HepG2 (cell line): ENCODE data around the gene PAFAH1B2. TPM values are rescaled to one million over a fixed set of nuclear protein-coding genes. Genes with fewer than 3 reads are reported as not detected.

Source experiments
- ATAC-seq: fragments of 200-7000 bp; cut with Tn5 transposase; 3 replicates; pipeline ENCODE4 v1.9.1; 2020; ENCODE audit warnings: mild to moderate bottlenecking, moderate library complexity
- BruUV-seq: library from RNA; stranded (reverse); fragments of 400-500 nt; replicated peaks from 2 replicates; lab custom pipeline; 2021; lab: Mats Ljungman, UMichigan
- CTCF ChIA-PET: fragments of 300-600 bp; formaldehyde crosslinking; extraction: SDS; loops from one replicate; lab custom pipeline; 2021; ENCODE audit warnings: low total read pairs, inconsistent platforms, low intra/inter-chr PET ratio; lab: Yijun Ruan, JAX
- POLR2A ChIA-PET: fragments of 350-600 bp; sonication (Branson Sonifier 250); formaldehyde crosslinking; loops from one replicate; lab custom pipeline; 2020; ENCODE audit warnings: antibody characterized with exemption, inconsistent platforms; lab: Yijun Ruan, JAX
- DNase-seq: peaks from one replicate; pipeline ENCODE4 v3.0.0-alpha.2; 2015; ENCODE audit warnings: low spot score
- FAIRE-seq: peaks from 3 replicates; lab custom pipeline; 2011; peaks lifted over from hg19 to GRCh38; lab: Jason Lieb, UNC
- H2AFZ ChIP-seq: one replicate; pipeline ENCODE4 v1.6.1; 2011; ENCODE audit warnings: low read length, inconsistent platforms
- H3K27ac ChIP-seq: fragments of 300-600 bp; 3 replicates; pipeline ENCODE4 v1.8.0; 2011; ENCODE audit warnings: mixed run types, mild to moderate bottlenecking, mixed read lengths, low read length, inconsistent platforms; ENCODE audit not compliant: insufficient read depth; ENCODE audit errors: extremely low read length
- H3K27me3 ChIP-seq, 2 experiments: fragments of 200-600 bp in 1 of 2; 2 replicates in 1 of 2; 3 replicates in 1 of 2; pipeline versions ENCODE4 v1.6.0 to v1.8.0; 2011; ENCODE audit warnings: low read length in 2 of 2, mild to moderate bottlenecking in 2 of 2, moderate library complexity in 2 of 2, inconsistent platforms in 1 of 2; ENCODE audit not compliant: insufficient read depth in 2 of 2, control insufficient read depth in 1 of 2
- H3K36me3 ChIP-seq, 2 experiments: fragments of 200-600 bp in 1 of 2; replicated peaks in 1 of 2; 2 replicates in 1 of 2; 3 replicates in 1 of 2; pipeline versions ENCODE4 v1.5.1 to v1.8.0; 2011; ENCODE audit warnings: low read length in 2 of 2, inconsistent platforms in 1 of 2; ENCODE audit not compliant: insufficient read depth in 2 of 2, control insufficient read depth in 1 of 2
- H3K4me1 ChIP-seq: 2 replicates; pipeline ENCODE4 v1.5.1; 2012; ENCODE audit warnings: low read length, inconsistent platforms; ENCODE audit not compliant: insufficient read depth
- H3K4me2 ChIP-seq: 2 replicates; pipeline ENCODE4 v1.6.0; 2011; ENCODE audit warnings: low read depth, low read length, inconsistent platforms
- H3K4me3 ChIP-seq, 3 experiments: fragments of 200-600 bp in 1 of 3; sonication (generic), shearing (Covaris generic) in 1 of 3; replicated peaks in 1 of 3; 2 replicates each; pipeline ENCODE4 v1.5.1; 2011 to 2016; ENCODE audit warnings: low read length in 3 of 3, inconsistent platforms in 2 of 3, low read depth in 2 of 3, mild to moderate bottlenecking in 2 of 3, control low read depth in 1 of 3, mixed read lengths in 1 of 3; ENCODE audit not compliant: insufficient read depth in 1 of 3
- H3K79me2 ChIP-seq: one replicate; pipeline ENCODE4 v1.6.1; 2011; ENCODE audit warnings: low read length, inconsistent platforms; ENCODE audit not compliant: insufficient read depth
- H3K9ac ChIP-seq: 2 replicates; pipeline ENCODE4 v1.6.0; 2011; ENCODE audit warnings: mild to moderate bottlenecking, low read depth, low read length, inconsistent platforms; ENCODE audit not compliant: insufficient read depth
- H3K9me3 ChIP-seq: 2 replicates; pipeline ENCODE4 v1.5.1; 2012; ENCODE audit warnings: mild to moderate bottlenecking, low read length
- H4K20me1 ChIP-seq: 2 replicates; pipeline ENCODE4 v1.6.0; 2011; ENCODE audit warnings: inconsistent platforms, mild to moderate bottlenecking, low read length, moderate library complexity; ENCODE audit not compliant: insufficient read depth
- CBX5 ChIP-seq: sonication (generic); formaldehyde crosslinking; IDR thresholded peaks from 2 replicates; pipeline ENCODE4 v1.4.0; 2020; ENCODE audit warnings: missing genetic modification reagents, borderline replicate concordance
- HIVEP1 ChIP-seq: sonication (generic); formaldehyde crosslinking; IDR thresholded peaks from 2 replicates; pipeline ENCODE4 v1.4.0; 2020; ENCODE audit warnings: mild to moderate bottlenecking, missing genetic modification reagents
- HNF4G ChIP-seq, 2 experiments: sonication (generic) in 1 of 2; formaldehyde crosslinking in 1 of 2; IDR thresholded peaks; 2 replicates each; pipeline versions ENCODE4 v1.4.0 to v1.6.1; 2011 to 2020; ENCODE audit warnings: borderline replicate concordance in 2 of 2, low read depth in 2 of 2, mild to moderate bottlenecking in 2 of 2, low read length in 1 of 2, missing genetic modification reagents in 1 of 2, moderate library complexity in 1 of 2
- HOXD1 ChIP-seq: sonication (generic); formaldehyde crosslinking; IDR thresholded peaks from 2 replicates; pipeline ENCODE4 v1.5.0; 2020; ENCODE audit warnings: missing genetic modification reagents
- JDP2 ChIP-seq: sonication (generic); formaldehyde crosslinking; IDR thresholded peaks from 2 replicates; pipeline ENCODE4 v1.8.1; 2022; ENCODE audit warnings: missing genetic modification reagents, borderline replicate concordance
- ZNF607 ChIP-seq: sonication (generic); formaldehyde crosslinking; IDR thresholded peaks from 2 replicates; pipeline ENCODE4 v1.5.1; 2020; ENCODE audit warnings: missing genetic modification reagents, mild to moderate bottlenecking, borderline replicate concordance
- ZNF775 ChIP-seq: sonication (generic); formaldehyde crosslinking; IDR thresholded peaks from 2 replicates; pipeline ENCODE4 v1.4.0; 2020; ENCODE audit warnings: missing genetic modification reagents, mild to moderate bottlenecking, moderate library complexity, borderline replicate concordance
- ZNF839 ChIP-seq: sonication (generic); formaldehyde crosslinking; IDR thresholded peaks from 2 replicates; pipeline ENCODE4 v1.4.0; 2020; ENCODE audit warnings: missing genetic modification reagents, mild to moderate bottlenecking, borderline replicate concordance
- ZNF878 ChIP-seq: sonication (generic); formaldehyde crosslinking; IDR thresholded peaks from 2 replicates; pipeline ENCODE4 v1.8.1; 2023; ENCODE audit warnings: mild to moderate bottlenecking, missing genetic modification reagents, moderate library complexity
- WGBS: methylation state at CpG from one replicate; pipeline ENCODE4 v1.1.6; 2017; ENCODE audit warnings: low lambda C conversion rate; 5-methylcytosine and 5-hydroxymethylcytosine counted together
- in situ Hi-C: cut with HindIII; loops from 2 replicates; pipeline ENCODE4 v1.10.0; 2017; ENCODE audit warnings: low pct_unique_long_range_greater_than_20kb; ENCODE audit not compliant: extremely low pct_ligation_motif_present
- intact Hi-C: fragments of 100-400 bp; cut with micrococcal nuclease; formaldehyde crosslinking; loops from one replicate; pipeline ENCODE4 v1.10.0; 2022; ENCODE audit not compliant: unreplicated experiment
- polyA plus RNA-seq, 8 experiments: library from polyadenylated mRNA; depleted of rRNA in 3 of 8; stranded (reverse) in 7 of 8; unstranded in 1 of 8; fragments of >200 nt; fragmentation: Illumina TruSeq in 4 of 8; extraction: Trizol in 4 of 8; gene quantifications; 2 replicates each; pipeline versions ENCODE4 v1.2.1 to v1.2.3, GENCODE V29; 2011 to 2016; ENCODE audit warnings: low read depth in 4 of 8, missing spikeins in 1 of 8, mixed read lengths in 1 of 8; ENCODE audit not compliant: insufficient read depth in 1 of 8
- total RNA-seq, 5 experiments: library from RNA; depleted of rRNA; stranded (reverse); fragments of >200 nt; fragmentation: Illumina TruSeq; extraction: Trizol; gene quantifications; 2 replicates each; pipeline ENCODE4 v1.2.3, GENCODE V29; 2016; ENCODE audit warnings: low read depth in 1 of 5

PAFAH1B2 gene
- total and polyA plus RNA-seq, 2 of the 13 experiments (the other 11 are each of a cell fraction or from before 2014, with no cell fraction given), result 28.8 to 104 TPM

- ChIA-PET POLR2A (interaction anchor here (1.2 to 5.8 kb wide), 2 partner anchors 164 to 260 kb away, joined by 3 to 69 read pairs; partner anchors contain the start of gene APOA1), CTCF (interaction anchor here (0.7 kb wide), 1 partner anchor 124 kb away, joined by 5 read pairs; no protein-coding TSS in a partner anchor)
- no peak overlapping the region for H3K27ac ChIP-seq
- H3K79me2 ChIP-seq, result peaks cover 78% of the 10 kb centered on the region
- H3K4me1 ChIP-seq, result peaks cover 74% of the 10 kb centered on the region
- in situ Hi-C loops, result loop anchor here (5.0 to 10.0 kb wide), 2 partner anchors 212 to 300 kb away; partner anchors contain the start of gene APOA5
- FAIRE-seq, result no peak
- H2AFZ ChIP-seq, result no peak overlapping the region
- H3K9me3 ChIP-seq, result no peaks in the 10 kb centered on the region
- ATAC-seq, result no peak
- peak overlapping the region; percentile 91 for H3K4me2 ChIP-seq
- no TSS peak for BruUV-seq
- intact Hi-C loops, result loop anchor here (2.0 to 5.0 kb wide), 2 partner anchors 18 to 72 kb away; no protein-coding TSS in a partner anchor
- DNase-seq, result no peak
- H3K4me3 ChIP-seq, result peak overlapping the region in 1 of 3 experiments; percentile 87; a peak in 1 of 6 replicates
- H4K20me1 ChIP-seq, result peaks cover 62% of the 10 kb centered on the region
- 66% methylated on average over 4 of the region's 4 CpGs for WGBS
- 0 out of 5 replicates have a peak, but pooled peaks cover 0 to 1% of the 10 kb centered on the region in 2 experiments for H3K36me3 ChIP-seq
- H3K27me3 ChIP-seq, result no peaks in the 10 kb centered on the region; a peak in 1 of 5 replicates
- no peak overlapping the region for H3K9ac ChIP-seq
- TF ChIP-seq ZNF607 (CRISPR knock-in tag), result no peak
- TF ChIP-seq HNF4G (IDR thresholded peaks at IDR 0.05; ENCODE audit: borderline replicate concordance, low read depth, low read length), result no peak
- TF ChIP-seq HNF4G (CRISPR knock-in tag; IDR thresholded peaks at IDR 0.05; ENCODE audit: borderline replicate concordance, low read depth), result no peak
- TF ChIP-seq ZNF878 (CRISPR knock-in tag), result no peak
- TF ChIP-seq JDP2 (CRISPR knock-in tag), result no peak
- no peak for TF ChIP-seq HOXD1 (CRISPR knock-in tag)
- TF ChIP-seq ZNF839, result no peak
- no peak for TF ChIP-seq CBX5 (CRISPR knock-in tag)
- TF ChIP-seq HIVEP1 (CRISPR knock-in tag), result no peak
- TF ChIP-seq ZNF775, result no peak
Measured at GRCh38 chr11:117094776-117095175, 49.3 kb upstream of the PAFAH1B2 start.
